GM23248 (cell line): ENCODE results near the gene BAIAP2.

Experiments
- EZH2 ChIP-seq: fragments of 200-600 bp; sonication (generic); IDR thresholded peaks from 2 replicates; pipeline ENCODE4 v1.6.1; 2018; ENCODE audit warnings: antibody characterized with exemption, mild to moderate bottlenecking; ENCODE audit not compliant: insufficient read depth, poor library complexity, severe bottlenecking
- EZH2phosphoT487 ChIP-seq: fragments of 200-600 bp; sonication (generic); IDR thresholded peaks from 2 replicates; pipeline ENCODE4 v1.6.1; 2018; ENCODE audit warnings: antibody characterized with exemption, moderate library complexity, mild to moderate bottlenecking, low read depth; ENCODE audit not compliant: insufficient read depth

DNA sequence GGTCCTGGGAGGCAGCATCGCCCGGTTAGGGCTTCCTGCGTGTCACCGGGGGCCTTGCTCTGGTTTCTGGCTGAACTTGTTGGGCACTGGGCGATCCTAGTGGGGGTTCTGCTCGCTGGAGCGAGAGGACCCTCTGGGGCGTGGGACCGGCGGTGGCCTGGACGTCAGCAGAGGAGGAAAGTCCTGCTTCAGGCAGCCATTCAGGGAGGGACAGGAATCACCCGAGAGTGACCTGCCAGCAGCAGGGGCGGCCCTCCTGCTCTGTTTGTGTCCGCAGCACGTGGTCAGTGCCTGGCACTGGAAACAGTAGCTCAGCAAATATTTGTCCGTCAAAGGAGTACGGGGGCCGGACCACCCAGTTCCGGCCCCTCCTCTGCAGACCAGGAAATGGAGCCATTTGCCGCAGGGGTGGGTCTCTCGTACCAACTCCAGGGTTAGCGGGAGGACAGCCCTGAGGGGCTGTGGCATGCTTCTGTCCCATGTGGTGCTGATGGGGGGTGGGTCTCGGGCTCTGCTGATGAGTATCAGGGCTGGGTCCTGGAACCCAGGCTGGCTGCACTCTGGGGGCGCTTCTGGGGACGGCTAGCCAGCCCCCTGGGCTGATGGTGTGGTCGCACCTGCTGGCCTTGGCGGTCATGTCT lies 48.3 kb downstream of the BAIAP2 start:
- TF ChIP-seq EZH2phosphoT487 (no peak), EZH2 (no peak)
